IPS-18a (cell line): ENCODE results near the gene EXOSC2.

Experiments
- H3K27ac ChIP-seq: one replicate; pipeline ENCODE4 v1.5.1; 2013; ENCODE audit warnings: low read length
- H3K27me3 ChIP-seq: one replicate; pipeline ENCODE4 v1.6.1; 2013; ENCODE audit warnings: mild to moderate bottlenecking, low read length; ENCODE audit not compliant: control insufficient read depth, insufficient read depth
- H3K36me3 ChIP-seq: one replicate; pipeline ENCODE4 v1.6.1; 2013; ENCODE audit warnings: low read depth, low read length; ENCODE audit not compliant: control insufficient read depth
- H3K4me1 ChIP-seq: one replicate; pipeline ENCODE4 v1.6.1; 2013; ENCODE audit warnings: low read depth, low read length; ENCODE audit not compliant: control insufficient read depth
- H3K4me3 ChIP-seq: one replicate; pipeline ENCODE4 v1.5.1; 2013; ENCODE audit warnings: low read length
- H3K9ac ChIP-seq: one replicate; pipeline ENCODE4 v1.6.1; 2013; ENCODE audit warnings: mild to moderate bottlenecking, low read length, moderate library complexity
- H3K9me3 ChIP-seq: one replicate; pipeline ENCODE4 v1.6.1; 2013; ENCODE audit warnings: low read depth, low read length; ENCODE audit not compliant: control insufficient read depth

EXOSC2 gene

GRCh38 chr9:130662970-130663257 is 30.7 kb upstream of the EXOSC2 start:
- no peak overlapping the region for H3K27ac ChIP-seq
- peak overlapping the region; percentile 30 for H3K4me3 ChIP-seq
- H3K27me3 ChIP-seq, result peaks cover 100% of the 10 kb centered on the region

GRCh38 chr9:130663258-130663976 is 30.2 kb upstream of the EXOSC2 start:
- peaks cover 100% of the 10 kb centered on the region for H3K27me3 ChIP-seq
- H3K4me3 ChIP-seq, result peak overlapping the region; percentile 30

More at GRCh38 chr9:130662970-130663257, 30.7 kb upstream of the EXOSC2 start:
- H3K9ac ChIP-seq, result no peak overlapping the region
- no peaks in the 10 kb centered on the region for H3K36me3 ChIP-seq
- H3K4me1 ChIP-seq, result peaks cover 13% of the 10 kb centered on the region
- no peaks in the 10 kb centered on the region for H3K9me3 ChIP-seq

GRCh38 chr9:130663977-130664250 is 29.7 kb upstream of the EXOSC2 start:
- Histone ChIP-seq H3K27me3 (peaks cover 100% of the 10 kb centered on the region), H3K4me3 (peak overlapping the region; percentile 30), H3K27ac (no peak overlapping the region), H3K9me3 (no peaks in the 10 kb centered on the region), H3K9ac (no peak overlapping the region), H3K4me1 (peaks cover 13% of the 10 kb centered on the region), H3K36me3 (no peaks in the 10 kb centered on the region)

More at GRCh38 chr9:130663258-130663976, 30.2 kb upstream of the EXOSC2 start:
- Histone ChIP-seq H3K4me1 (peaks cover 13% of the 10 kb centered on the region), H3K27ac (no peak overlapping the region), H3K9me3 (no peaks in the 10 kb centered on the region), H3K9ac (no peak overlapping the region), H3K36me3 (no peaks in the 10 kb centered on the region)

- Histone ChIP-seq H3K4me3 (peak within 1 kb of the TSS; percentile 30), H3K36me3 (no peaks in the 10 kb centered on the region), H3K27me3 (peaks cover 96% of the 10 kb centered on the region), H3K9me3 (no peaks in the 10 kb centered on the region), H3K27ac (no peak within 1 kb of the TSS), H3K9ac (no peak within 1 kb of the TSS), H3K4me1 (peaks cover 13% of the 10 kb centered on the region)
These were observed 29.1 kb upstream of the EXOSC2 start, which contains the start of gene PRDM12 for GRCh38 chr9:130664251-130665028. Gene PRDM12, plus strand, starts transcription at chr9:130664594. Its CDS starts 60 bp downstream, at chr9:130664654.

GRCh38 chr9:130665029-130665430 is 28.6 kb upstream of the EXOSC2 start:
- Histone ChIP-seq H3K36me3 (no peaks in the 10 kb centered on the region), H3K27ac (no peak overlapping the region), H3K9me3 (no peaks in the 10 kb centered on the region), H3K4me3 (peak overlapping the region; percentile 28), H3K27me3 (peaks cover 94% of the 10 kb centered on the region), H3K9ac (no peak overlapping the region), H3K4me1 (peaks cover 13% of the 10 kb centered on the region)

- peak overlapping the region; percentile 28 for H3K4me3 ChIP-seq
- H3K9me3 ChIP-seq, result no peaks in the 10 kb centered on the region
- H3K27me3 ChIP-seq, result peaks cover 94% of the 10 kb centered on the region
- H3K9ac ChIP-seq, result no peak overlapping the region
- no peaks in the 10 kb centered on the region for H3K36me3 ChIP-seq
- H3K4me1 ChIP-seq, result peaks cover 13% of the 10 kb centered on the region
- H3K27ac ChIP-seq, result no peak overlapping the region
These were observed 27.9 kb upstream of the EXOSC2 start for GRCh38 chr9:130665431-130666392.

- Histone ChIP-seq H3K27me3 (peaks cover 87% of the 10 kb centered on the region), H3K9ac (no peak overlapping the region), H3K4me1 (peaks cover 13% of the 10 kb centered on the region), H3K4me3 (peak overlapping the region; percentile 28), H3K9me3 (no peaks in the 10 kb centered on the region), H3K27ac (no peak overlapping the region), H3K36me3 (no peaks in the 10 kb centered on the region)
These were observed 27.0 kb upstream of the EXOSC2 start for GRCh38 chr9:130666393-130667119.

- Histone ChIP-seq H3K27ac (no peak overlapping the region), H3K4me3 (no peak overlapping the region), H3K27me3 (peaks cover 84% of the 10 kb centered on the region), H3K9me3 (no peaks in the 10 kb centered on the region), H3K4me1 (peaks cover 9% of the 10 kb centered on the region), H3K9ac (no peak overlapping the region), H3K36me3 (no peaks in the 10 kb centered on the region)
These were observed 26.5 kb upstream of the EXOSC2 start for GRCh38 chr9:130667120-130667435.

GRCh38 chr9:130668196-130668595 is 25.4 kb upstream of the EXOSC2 start:
- Histone ChIP-seq H3K36me3 (no peaks in the 10 kb centered on the region), H3K4me3 (no peak overlapping the region), H3K9me3 (no peaks in the 10 kb centered on the region), H3K27ac (no peak overlapping the region), H3K9ac (no peak overlapping the region), H3K4me1 (peaks cover 3% of the 10 kb centered on the region), H3K27me3 (peaks cover 73% of the 10 kb centered on the region)

- Histone ChIP-seq H3K4me3 (no peak overlapping the region), H3K36me3 (no peaks in the 10 kb centered on the region), H3K27ac (no peak overlapping the region), H3K27me3 (peaks cover 68% of the 10 kb centered on the region), H3K9me3 (no peaks in the 10 kb centered on the region), H3K4me1 (peaks cover 3% of the 10 kb centered on the region), H3K9ac (no peak overlapping the region)
These were observed 24.9 kb upstream of the EXOSC2 start for GRCh38 chr9:130668659-130669058.

GRCh38 chr9:130669965-130670364 is 23.6 kb upstream of the EXOSC2 start:
- no peak overlapping the region for H3K9ac ChIP-seq
- peaks cover 3% of the 10 kb centered on the region for H3K4me1 ChIP-seq
- H3K27me3 ChIP-seq, result peaks cover 55% of the 10 kb centered on the region
- no peak overlapping the region for H3K4me3 ChIP-seq
- no peak overlapping the region for H3K27ac ChIP-seq
- no peaks in the 10 kb centered on the region for H3K36me3 ChIP-seq
- H3K9me3 ChIP-seq, result no peaks in the 10 kb centered on the region
